Astrocyte (in vitro differentiated cells and primary cell): ENCODE measurements around the gene ULK1.

ENCODE experiments used
- CTCF ChIP-seq: IDR thresholded peaks from 2 replicates; pipeline ENCODE4 v1.5.1; 2011; ENCODE audit warnings: low read depth, mild to moderate bottlenecking, inconsistent platforms, low read length, moderate library complexity; ENCODE audit not compliant: insufficient read depth
- EZH2 ChIP-seq: IDR thresholded peaks from 2 replicates; pipeline ENCODE4 v1.6.1; 2012; ENCODE audit warnings: mild to moderate bottlenecking, low read length, inconsistent platforms; ENCODE audit not compliant: insufficient read depth

GRCh38 chr12:131917139-131917710, 22.8 kb downstream of the ULK1 start:
- TF ChIP-seq CTCF (no peak), EZH2 (no peak)
